ENCODE data around the gene ADK.

DNA sequence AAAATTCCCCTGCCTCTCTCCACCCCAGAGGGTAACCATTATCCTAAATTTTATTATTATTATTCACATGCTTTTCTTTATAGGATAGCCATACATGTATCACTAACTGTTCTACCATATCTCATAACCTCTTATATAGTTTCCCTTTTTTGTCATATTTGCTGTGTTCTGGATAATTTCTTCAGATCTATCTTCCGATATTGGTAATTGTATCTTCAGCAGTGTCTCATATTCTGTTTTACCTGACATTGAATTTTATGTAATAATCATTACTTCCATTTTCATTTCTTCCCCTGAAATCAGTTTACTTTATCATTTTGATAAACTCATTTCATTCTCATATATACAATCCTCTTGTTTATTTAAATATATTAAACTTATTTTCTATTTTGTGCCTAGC lies 273.5 kb downstream of the ADK start:
- TF ChIP-seq, protein P1, sequence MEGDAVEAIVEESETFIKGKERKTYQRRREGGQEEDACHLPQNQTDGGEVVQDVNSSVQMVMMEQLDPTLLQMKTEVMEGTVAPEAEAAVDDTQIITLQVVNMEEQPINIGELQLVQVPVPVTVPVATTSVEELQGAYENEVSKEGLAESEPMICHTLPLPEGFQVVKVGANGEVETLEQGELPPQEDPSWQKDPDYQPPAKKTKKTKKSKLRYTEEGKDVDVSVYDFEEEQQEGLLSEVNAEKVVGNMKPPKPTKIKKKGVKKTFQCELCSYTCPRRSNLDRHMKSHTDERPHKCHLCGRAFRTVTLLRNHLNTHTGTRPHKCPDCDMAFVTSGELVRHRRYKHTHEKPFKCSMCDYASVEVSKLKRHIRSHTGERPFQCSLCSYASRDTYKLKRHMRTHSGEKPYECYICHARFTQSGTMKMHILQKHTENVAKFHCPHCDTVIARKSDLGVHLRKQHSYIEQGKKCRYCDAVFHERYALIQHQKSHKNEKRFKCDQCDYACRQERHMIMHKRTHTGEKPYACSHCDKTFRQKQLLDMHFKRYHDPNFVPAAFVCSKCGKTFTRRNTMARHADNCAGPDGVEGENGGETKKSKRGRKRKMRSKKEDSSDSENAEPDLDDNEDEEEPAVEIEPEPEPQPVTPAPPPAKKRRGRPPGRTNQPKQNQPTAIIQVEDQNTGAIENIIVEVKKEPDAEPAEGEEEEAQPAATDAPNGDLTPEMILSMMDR (IDR thresholded peaks at IDR 0.05; ENCODE audit: insufficient read depth, low read depth, low read length) = no peak
- TF ChIP-seq EZH2 (IDR thresholded peaks at IDR 0.05; ENCODE audit: insufficient read depth, low read length) = no peak
